HFFc6 (cell line): ENCODE measurements around the gene SUCO. TPM values are rescaled to one million over a fixed set of nuclear protein-coding genes. Genes with fewer than 3 reads are reported as not detected.
"Not testable (repeated sequence)": the region's sequence is repeated elsewhere in the genome, so short reads cannot be mapped to it uniquely, and the experiment has no call there.

Experiments
- DNase-seq: peaks from one replicate; pipeline ENCODE4 v3.0.0-alpha.2; 2018
- H3K27ac Mint-ChIP-seq: 2 replicates; pipeline ENCODE4 v1.8.0; 2020; ENCODE audit warnings: mild to moderate bottlenecking, mixed read lengths
- H3K27me3 Mint-ChIP-seq: 2 replicates; pipeline ENCODE4 v1.8.0; 2021; ENCODE audit warnings: mild to moderate bottlenecking, moderate library complexity, mixed read lengths; ENCODE audit not compliant: insufficient read depth
- H3K36me3 Mint-ChIP-seq: 2 replicates; pipeline ENCODE4 v1.8.0; 2021; ENCODE audit warnings: low read depth, mixed read lengths
- H3K4me1 Mint-ChIP-seq: 2 replicates; pipeline ENCODE4 v1.8.0; 2020; ENCODE audit warnings: low read depth, mixed read lengths
- H3K4me3 Mint-ChIP-seq: 2 replicates; pipeline ENCODE4 v1.8.0; 2020; ENCODE audit warnings: mild to moderate bottlenecking, moderate library complexity, mixed read lengths
- H3K9me3 Mint-ChIP-seq: 2 replicates; pipeline ENCODE4 v1.8.0; 2020; ENCODE audit warnings: mild to moderate bottlenecking, mixed read lengths
- CTCF ChIP-seq: fragments of 200-600 bp; sonication (generic); IDR thresholded peaks from 2 replicates; pipeline ENCODE4 v1.5.0; 2021; ENCODE audit warnings: antibody characterized with exemption, mild to moderate bottlenecking
- total RNA-seq, 6 experiments: library from RNA; stranded (reverse); fragmentation: NEBNext Ultra II Directional; extraction: Animal tissue kit (Norgen Biotek cat#: 25700); gene quantifications; 2 replicates in 1 of 6; 3 replicates in 5 of 6; pipeline ENCODE4 v1.2.3, GENCODE V29; 2021

SUCO gene
- total RNA-seq, 6 experiments from 2014 or later: 33.9 to 45.2 (median 37.1) TPM

- no peaks in the 10 kb centered on the region for H3K27me3 Mint-ChIP-seq
- no peak for TF ChIP-seq CTCF
- peak overlapping the region; percentile 81 for H3K4me3 Mint-ChIP-seq
- peak overlapping the region; percentile 95 for H3K27ac Mint-ChIP-seq
- peaks cover 8% of the 10 kb centered on the region for H3K9me3 Mint-ChIP-seq
- peaks cover 43% of the 10 kb centered on the region for H3K36me3 Mint-ChIP-seq
- H3K4me1 Mint-ChIP-seq: peaks cover 50% of the 10 kb centered on the region
- peak; percentile 86 for DNase-seq
These were observed 55.6 kb downstream of the SUCO start for GRCh38 chr1:172588296-172589291.

- no peaks in the 10 kb centered on the region for H3K27me3 Mint-ChIP-seq
- peaks cover 54% of the 10 kb centered on the region for H3K4me1 Mint-ChIP-seq
- H3K27ac Mint-ChIP-seq: peak overlapping the region; percentile 95
- no peak for DNase-seq
- H3K36me3 Mint-ChIP-seq: peaks cover 50% of the 10 kb centered on the region
- H3K9me3 Mint-ChIP-seq: peaks cover 8% of the 10 kb centered on the region
- H3K4me3 Mint-ChIP-seq: peak overlapping the region; percentile 81
- no peak for TF ChIP-seq CTCF
These were observed 56.6 kb downstream of the SUCO start for GRCh38 chr1:172589553-172589952.

GRCh38 chr1:172591429-172591828 is 58.5 kb downstream of the SUCO start:
- H3K4me1 Mint-ChIP-seq: peaks cover 40% of the 10 kb centered on the region
- not testable (repeated sequence) for H3K27me3 Mint-ChIP-seq, H3K9me3 Mint-ChIP-seq, H3K27ac Mint-ChIP-seq, DNase-seq, H3K4me3 Mint-ChIP-seq
- peaks cover 69% of the 10 kb centered on the region for H3K36me3 Mint-ChIP-seq

GRCh38 chr1:172595066-172595465 is 62.1 kb downstream of the SUCO start:
- not testable (repeated sequence) for H3K4me3 Mint-ChIP-seq, H3K9me3 Mint-ChIP-seq, H3K27me3 Mint-ChIP-seq, DNase-seq, H3K27ac Mint-ChIP-seq
- H3K36me3 Mint-ChIP-seq: peaks cover 75% of the 10 kb centered on the region
- peaks cover 13% of the 10 kb centered on the region for H3K4me1 Mint-ChIP-seq

- not testable (repeated sequence) for H3K9me3 Mint-ChIP-seq, H3K27me3 Mint-ChIP-seq, H3K4me1 Mint-ChIP-seq, H3K4me3 Mint-ChIP-seq, DNase-seq, H3K27ac Mint-ChIP-seq
- peaks cover 74% of the 10 kb centered on the region for H3K36me3 Mint-ChIP-seq
These were observed 63.8 kb downstream of the SUCO start for GRCh38 chr1:172596782-172597181.

GRCh38 chr1:172599912-172600311 is 67.0 kb downstream of the SUCO start:
- Mint-ChIP-seq H3K36me3 (peaks cover 58% of the 10 kb centered on the region), H3K27me3 (no peaks in the 10 kb centered on the region; the same call in none of the 2 replicates), H3K4me3 (no peak overlapping the region), H3K9me3 (no peaks in the 10 kb centered on the region), H3K27ac (no peak overlapping the region), H3K4me1 (no peaks in the 10 kb centered on the region)
- no peak for DNase-seq
- TF ChIP-seq CTCF: no peak

- no peak for DNase-seq
- no peak for TF ChIP-seq CTCF
- Mint-ChIP-seq H3K36me3 (peaks cover 54% of the 10 kb centered on the region), H3K27ac (no peak overlapping the region), H3K27me3 (no peaks in the 10 kb centered on the region; the same call in none of the 2 replicates), H3K4me1 (no peaks in the 10 kb centered on the region), H3K9me3 (no peaks in the 10 kb centered on the region), H3K4me3 (no peak overlapping the region)
These were observed 67.7 kb downstream of the SUCO start for GRCh38 chr1:172600615-172601014.
